ENCODE data around the gene NUP107.

The NUP107 gene

GRCh38 chr12:68776976-68777610 lies 90.3 kb downstream of the NUP107 start:
- DNase-seq = no peak

- DNase-seq = no peak
Measured at GRCh38 chr12:68779280-68779679, 92.5 kb downstream of the NUP107 start.

- no peak for DNase-seq
Measured at GRCh38 chr12:68780731-68781130, 94.0 kb downstream of the NUP107 start.

GRCh38 chr12:68781728-68782127 lies 95.0 kb downstream of the NUP107 start:
- DNase-seq = no peak

- DNase-seq = no peak
Measured at GRCh38 chr12:68784015-68784414, 97.2 kb downstream of the NUP107 start.

GRCh38 chr12:68785358-68785757 lies 98.6 kb downstream of the NUP107 start:
- DNase-seq = no peak

- DNase-seq = no peak
Measured at GRCh38 chr12:68785823-68786222, 99.0 kb downstream of the NUP107 start.

GRCh38 chr12:68786929-68787328 lies 100.2 kb downstream of the NUP107 start:
- no peak for DNase-seq

- no peak for DNase-seq
Measured at GRCh38 chr12:68788554-68789143, 101.9 kb downstream of the NUP107 start.

- DNase-seq = no peak
Measured at GRCh38 chr12:68789144-68789878, 102.5 kb downstream of the NUP107 start.

- no peak for DNase-seq
Measured at GRCh38 chr12:68790081-68790951, 103.5 kb downstream of the NUP107 start.

GRCh38 chr12:68790952-68791234 lies 104.1 kb downstream of the NUP107 start:
- DNase-seq = no peak

GRCh38 chr12:68791897-68792481 lies 105.2 kb downstream of the NUP107 start:
- DNase-seq = no peak

- DNase-seq = no peak
Measured at GRCh38 chr12:68792952-68793351, 106.2 kb downstream of the NUP107 start.

- no peak for DNase-seq
Measured at GRCh38 chr12:68793436-68793835, 106.7 kb downstream of the NUP107 start.

GRCh38 chr12:68793975-68794652 lies 107.3 kb downstream of the NUP107 start:
- DNase-seq = no peak

GRCh38 chr12:68794653-68795251 lies 108.0 kb downstream of the NUP107 start:
- no peak for DNase-seq
